ENCODE results near the gene ATG16L1. TPM values are rescaled to one million over a fixed set of nuclear protein-coding genes. Genes with fewer than 3 reads are reported as not detected.

ATG16L1 gene
- total and polyA plus RNA-seq, 5 donors from 2014 or later: 15.2 to 125 (median 20.6) TPM

DNA sequence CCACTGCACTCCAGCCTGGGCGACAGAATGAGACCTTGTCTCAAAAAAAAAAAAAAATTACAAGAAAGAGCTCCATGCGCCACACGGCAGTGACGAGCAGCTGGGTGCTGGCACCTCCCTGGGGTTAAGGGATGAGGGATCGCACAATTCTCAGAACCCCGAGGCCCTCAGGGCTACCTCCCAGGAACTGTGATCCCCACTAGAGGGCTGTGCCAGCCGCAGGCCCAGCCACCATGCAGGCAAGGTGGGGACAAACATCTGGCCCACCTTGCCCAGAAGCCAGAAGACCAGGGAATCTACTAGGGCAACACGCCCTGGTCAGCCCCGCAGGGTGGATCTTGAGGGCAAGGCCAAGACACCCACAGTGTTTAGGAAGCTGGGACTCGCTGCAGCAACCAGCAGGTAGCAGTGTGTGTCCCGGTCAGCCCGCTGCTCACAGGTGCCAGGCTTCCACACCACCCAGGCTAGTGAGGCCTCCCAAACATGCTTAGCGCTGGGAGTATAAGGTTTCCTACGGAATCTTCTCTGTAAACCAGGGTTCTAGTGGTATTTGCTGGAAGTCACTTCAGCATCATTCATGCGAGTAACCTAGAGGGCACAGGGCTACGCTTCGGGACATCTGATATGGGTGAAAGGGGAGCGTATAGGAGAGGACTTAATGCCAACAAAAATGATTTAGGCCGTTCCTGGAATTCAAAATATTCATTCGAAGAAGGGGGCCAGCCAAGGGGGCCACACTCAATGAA, 62.9 kb downstream of the ATG16L1 start:
- ATAC-seq (ENCODE audit: low read depth in 2 of 2) (no peak), DNase-seq (no peak)
- H3K4me3 ChIP-seq (ENCODE audit: low read depth, low read length): no peak overlapping the region
- no peaks in the 10 kb centered on the region for H3K4me1 ChIP-seq (ENCODE audit: control insufficient read depth, insufficient read depth, low read length, poor library complexity, severe bottlenecking)
- Mint-ChIP-seq H3K4me3 (no peak overlapping the region), H3K27ac (no peak overlapping the region), H3K9me3 (peaks cover 0 to 1% (median 0%) of the 10 kb centered on the region in 7 donors), H3K36me3 (peaks cover 4% of the 10 kb centered on the region), H3K4me1 (peaks cover 0 to 9% (median 0%) of the 10 kb centered on the region in 4 donors), H3K27me3 (peaks cover 9% of the 10 kb centered on the region)
- no peaks in the 10 kb centered on the region for H3K36me3 ChIP-seq (ENCODE audit: control insufficient read depth, insufficient read depth, low read length)
- no peak overlapping the region for H3K27ac ChIP-seq (ENCODE audit: insufficient read depth, low read length, poor library complexity, severe bottlenecking)
- H3K9me3 ChIP-seq (ENCODE audit: control insufficient read depth in 2 of 2, low read length in 2 of 2): no peaks in the 10 kb centered on the region
- H3K27me3 ChIP-seq (ENCODE audit: control insufficient read depth, insufficient read depth, low read length): no peaks in the 10 kb centered on the region

DNA sequence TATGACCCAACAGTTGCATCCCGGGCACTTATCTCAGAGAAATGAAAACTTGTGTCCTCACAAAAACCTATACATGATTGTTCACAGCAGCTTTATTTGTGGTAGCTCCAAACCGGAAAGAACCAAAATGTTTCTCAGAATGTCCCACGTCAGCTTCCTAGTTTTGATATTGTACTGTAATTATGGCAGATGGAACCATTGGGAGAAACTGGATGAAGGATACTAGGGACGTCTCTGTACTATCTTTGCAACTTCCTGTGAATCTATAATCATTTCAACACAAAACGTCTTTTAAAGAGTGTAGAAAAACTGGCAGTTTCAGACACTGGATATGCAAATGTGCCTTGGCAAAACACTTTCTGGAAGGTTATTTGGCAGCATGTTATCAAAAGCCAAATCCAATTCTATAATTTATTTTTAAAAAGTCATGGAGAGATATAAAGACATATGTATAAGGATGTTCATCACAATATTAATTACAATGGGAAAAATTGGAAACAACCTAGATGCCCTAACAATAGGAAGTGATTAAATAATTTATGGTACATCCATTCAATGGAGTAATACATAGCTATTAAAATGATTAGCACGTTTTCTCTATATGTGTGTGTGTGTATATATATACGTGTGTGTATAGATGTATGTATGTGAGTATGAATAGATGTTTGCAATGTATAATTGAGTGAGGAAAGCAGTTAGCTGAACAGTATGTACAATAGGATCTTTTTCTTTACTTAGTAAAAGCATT, 65.9 kb downstream of the ATG16L1 start:
- Histone ChIP-seq H3K27me3 (ENCODE audit: control insufficient read depth, insufficient read depth, low read length) (no peaks in the 10 kb centered on the region), H3K4me1 (ENCODE audit: control insufficient read depth, insufficient read depth, low read length, poor library complexity, severe bottlenecking) (no peaks in the 10 kb centered on the region), H3K4me3 (ENCODE audit: low read depth, low read length) (no peak overlapping the region), H3K27ac (ENCODE audit: insufficient read depth, low read length, poor library complexity, severe bottlenecking) (no peak overlapping the region), H3K36me3 (ENCODE audit: control insufficient read depth, insufficient read depth, low read length) (no peaks in the 10 kb centered on the region), H3K9me3 (ENCODE audit: control insufficient read depth in 2 of 2, low read length in 2 of 2) (no peaks in the 10 kb centered on the region)
- Mint-ChIP-seq H3K4me1 (peaks cover 0 to 5% (median 0%) of the 10 kb centered on the region in 4 donors), H3K27me3 (peaks cover 17% of the 10 kb centered on the region), H3K36me3 (no peaks in the 10 kb centered on the region), H3K4me3 (no peak overlapping the region), H3K27ac (no peak overlapping the region), H3K9me3 (peaks cover 0 to 4% (median 0%) of the 10 kb centered on the region in 7 donors)
- ATAC-seq (ENCODE audit: low read depth in 2 of 2): no peak
- DNase-seq: no peak

DNA sequence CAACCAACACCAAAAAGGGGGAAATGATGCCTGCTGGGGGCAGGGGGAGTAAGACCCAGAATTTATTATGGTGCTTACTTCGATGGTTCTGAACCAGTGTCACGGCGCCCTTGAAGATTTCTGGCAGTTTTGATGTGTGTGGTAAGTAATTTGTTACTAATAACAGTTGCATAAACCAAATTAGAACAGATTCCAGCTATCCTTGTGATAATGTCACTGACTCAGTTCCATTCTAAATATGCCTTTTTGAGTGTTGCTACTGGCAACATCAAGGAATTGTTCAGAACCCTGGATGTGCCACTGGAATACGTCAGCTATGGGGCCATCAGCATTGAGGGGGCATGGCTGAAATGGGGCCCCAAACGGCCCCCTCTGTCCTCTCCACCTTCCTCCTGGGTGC, 67.8 kb downstream of the ATG16L1 start:
- peaks cover 0 to 4% (median 0%) of the 10 kb centered on the region in 7 donors for H3K9me3 Mint-ChIP-seq
- H3K36me3 Mint-ChIP-seq: no peaks in the 10 kb centered on the region
- peaks cover 22% of the 10 kb centered on the region for H3K27me3 Mint-ChIP-seq
- H3K4me1 ChIP-seq (ENCODE audit: control insufficient read depth, insufficient read depth, low read length, poor library complexity, severe bottlenecking): no peaks in the 10 kb centered on the region
- no peaks in the 10 kb centered on the region for H3K9me3 ChIP-seq (ENCODE audit: control insufficient read depth in 2 of 2, low read length in 2 of 2)
- H3K27ac ChIP-seq (ENCODE audit: insufficient read depth, low read length, poor library complexity, severe bottlenecking): no peak overlapping the region
- ATAC-seq (ENCODE audit: low read depth in 2 of 2) (no peak), DNase-seq (no peak)
- H3K4me3 Mint-ChIP-seq: no peak overlapping the region
- H3K4me1 Mint-ChIP-seq: peaks cover 0 to 9% (median 2%) of the 10 kb centered on the region in 4 donors
- H3K27ac Mint-ChIP-seq: no peak overlapping the region
- no peaks in the 10 kb centered on the region for H3K27me3 ChIP-seq (ENCODE audit: control insufficient read depth, insufficient read depth, low read length)
- no peak overlapping the region for H3K4me3 ChIP-seq (ENCODE audit: low read depth, low read length)
- H3K36me3 ChIP-seq (ENCODE audit: control insufficient read depth, insufficient read depth, low read length): no peaks in the 10 kb centered on the region

DNA sequence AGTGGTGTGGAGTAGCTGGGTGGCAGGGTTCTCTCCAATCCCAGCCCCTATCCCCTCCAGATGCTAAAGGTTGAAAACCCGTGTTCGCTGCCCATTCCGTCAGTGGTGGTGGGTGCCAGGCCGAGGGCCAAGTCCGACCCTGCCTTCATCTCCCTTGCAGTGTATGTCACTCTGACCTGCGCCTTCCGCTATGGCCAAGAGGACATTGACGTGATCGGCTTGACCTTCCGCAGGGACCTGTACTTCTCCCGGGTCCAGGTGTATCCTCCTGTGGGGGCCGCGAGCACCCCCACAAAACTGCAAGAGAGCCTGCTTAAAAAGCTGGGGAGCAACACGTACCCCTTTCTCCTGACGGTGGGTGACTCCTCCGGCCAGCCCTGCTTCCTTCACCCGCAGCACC, 69.0 kb downstream of the ATG16L1 start:
- Histone ChIP-seq H3K4me3 (ENCODE audit: low read depth, low read length) (no peak overlapping the region), H3K4me1 (ENCODE audit: control insufficient read depth, insufficient read depth, low read length, poor library complexity, severe bottlenecking) (no peaks in the 10 kb centered on the region), H3K27me3 (ENCODE audit: control insufficient read depth, insufficient read depth, low read length) (no peaks in the 10 kb centered on the region), H3K9me3 (ENCODE audit: control insufficient read depth in 2 of 2, low read length in 2 of 2) (no peaks in the 10 kb centered on the region), H3K36me3 (ENCODE audit: control insufficient read depth, insufficient read depth, low read length) (no peaks in the 10 kb centered on the region), H3K27ac (ENCODE audit: insufficient read depth, low read length, poor library complexity, severe bottlenecking) (no peak overlapping the region)
- Mint-ChIP-seq H3K27me3 (peaks cover 22% of the 10 kb centered on the region), H3K9me3 (peaks cover 0 to 4% (median 0%) of the 10 kb centered on the region in 7 donors), H3K27ac (no peak overlapping the region), H3K4me3 (no peak overlapping the region), H3K36me3 (no peaks in the 10 kb centered on the region), H3K4me1 (peaks cover 0 to 9% (median 4%) of the 10 kb centered on the region in 4 donors)
- ATAC-seq (ENCODE audit: low read depth in 2 of 2): no peak
- DNase-seq: no peak

DNA sequence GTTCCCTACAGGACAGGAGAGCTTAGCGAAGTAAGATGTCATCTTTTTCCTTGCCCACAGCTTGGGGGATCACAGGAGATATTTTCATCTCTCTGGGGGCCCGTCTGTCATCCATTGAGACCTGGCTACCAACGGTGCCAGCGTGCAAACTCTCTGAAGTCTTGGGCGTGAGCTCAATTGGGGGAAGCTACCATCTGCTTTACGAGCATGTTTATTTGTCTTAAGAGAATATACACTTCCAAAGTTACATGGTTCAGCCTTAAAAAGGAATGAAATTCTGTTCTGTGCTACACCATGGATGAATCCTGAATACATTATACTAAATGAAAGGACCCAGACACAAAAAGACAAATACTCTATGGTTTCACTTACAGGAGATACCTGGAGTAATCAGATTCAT, 69.7 kb downstream of the ATG16L1 start:
- no peak for ATAC-seq (ENCODE audit: low read depth in 2 of 2)
- no peak for DNase-seq
- Mint-ChIP-seq H3K27ac (peak overlapping the region in 1 of 3 donors; percentile 14), H3K27me3 (peaks cover 22% of the 10 kb centered on the region), H3K4me3 (no peak overlapping the region), H3K9me3 (peaks cover 0 to 4% (median 0%) of the 10 kb centered on the region in 7 donors), H3K4me1 (peaks cover 0 to 9% (median 4%) of the 10 kb centered on the region in 4 donors), H3K36me3 (no peaks in the 10 kb centered on the region)
- H3K4me1 ChIP-seq (ENCODE audit: control insufficient read depth, insufficient read depth, low read length, poor library complexity, severe bottlenecking): no peaks in the 10 kb centered on the region
- no peaks in the 10 kb centered on the region for H3K36me3 ChIP-seq (ENCODE audit: control insufficient read depth, insufficient read depth, low read length)
- H3K27me3 ChIP-seq (ENCODE audit: control insufficient read depth, insufficient read depth, low read length): no peaks in the 10 kb centered on the region
- no peak overlapping the region for H3K4me3 ChIP-seq (ENCODE audit: low read depth, low read length)
- H3K27ac ChIP-seq (ENCODE audit: insufficient read depth, low read length, poor library complexity, severe bottlenecking): no peak overlapping the region
- no peaks in the 10 kb centered on the region for H3K9me3 ChIP-seq (ENCODE audit: control insufficient read depth in 2 of 2, low read length in 2 of 2)

DNA sequence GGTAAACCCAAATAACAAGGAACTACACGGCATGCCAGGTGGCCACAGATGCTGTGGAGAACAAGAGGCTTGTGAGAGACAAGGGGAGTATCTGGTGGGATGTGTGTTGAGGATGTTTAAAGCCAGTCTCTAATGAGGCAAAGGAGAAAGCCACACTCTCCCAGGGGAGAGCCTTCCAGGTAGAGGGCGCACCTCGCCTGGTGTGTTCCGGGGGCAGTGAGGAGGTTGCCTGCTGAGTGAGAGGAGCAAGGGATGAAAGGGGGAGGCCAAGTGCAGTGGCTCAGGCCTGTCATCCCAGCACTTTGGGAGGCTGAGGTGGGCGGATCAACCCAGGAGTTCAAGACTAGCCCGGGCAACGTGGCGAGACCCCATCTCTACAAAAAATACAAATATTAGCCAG, 72.4 kb downstream of the ATG16L1 start:
- no peak overlapping the region for H3K4me3 ChIP-seq (ENCODE audit: low read depth, low read length)
- no peak overlapping the region for H3K27ac ChIP-seq (ENCODE audit: insufficient read depth, low read length, poor library complexity, severe bottlenecking)
- H3K36me3 ChIP-seq (ENCODE audit: control insufficient read depth, insufficient read depth, low read length): no peaks in the 10 kb centered on the region
- ATAC-seq (ENCODE audit: low read depth in 2 of 2): no peak
- H3K27ac Mint-ChIP-seq: peak overlapping the region in 1 of 3 donors; percentile 51
- H3K4me1 ChIP-seq (ENCODE audit: control insufficient read depth, insufficient read depth, low read length, poor library complexity, severe bottlenecking): no peaks in the 10 kb centered on the region
- no peaks in the 10 kb centered on the region for H3K36me3 Mint-ChIP-seq
- no peaks in the 10 kb centered on the region for H3K27me3 ChIP-seq (ENCODE audit: control insufficient read depth, insufficient read depth, low read length)
- H3K27me3 Mint-ChIP-seq: peaks cover 19% of the 10 kb centered on the region
- H3K9me3 ChIP-seq (ENCODE audit: control insufficient read depth in 2 of 2, low read length in 2 of 2): no peaks in the 10 kb centered on the region
- DNase-seq: no peak
- peak overlapping the region in 1 of 4 donors; percentile 42 for H3K4me3 Mint-ChIP-seq
- H3K9me3 Mint-ChIP-seq: peaks cover 0 to 4% (median 0%) of the 10 kb centered on the region in 7 donors
- peaks cover 0 to 9% (median 2%) of the 10 kb centered on the region in 4 donors for H3K4me1 Mint-ChIP-seq

DNA sequence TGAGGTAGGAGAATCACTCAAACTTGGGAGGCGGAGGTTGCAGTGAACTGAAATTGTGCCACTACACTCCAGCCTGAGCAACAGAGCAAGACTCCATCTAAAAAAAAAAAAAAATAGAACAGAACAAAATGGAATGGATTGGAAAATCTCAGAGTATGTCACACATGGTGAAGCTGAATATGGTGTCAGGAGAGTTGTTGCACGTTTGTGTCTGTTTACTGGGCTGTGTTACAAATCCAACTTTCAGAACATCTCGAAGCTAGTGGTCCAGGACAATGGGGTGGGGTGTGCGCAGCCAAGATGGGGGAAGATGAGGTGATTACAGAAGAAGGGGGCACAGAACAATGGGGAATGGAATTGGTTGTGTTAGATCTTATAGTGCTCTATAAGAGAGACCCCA, 73.8 kb downstream of the ATG16L1 start:
- no peaks in the 10 kb centered on the region for H3K27me3 ChIP-seq (ENCODE audit: control insufficient read depth, insufficient read depth, low read length)
- H3K36me3 ChIP-seq (ENCODE audit: control insufficient read depth, insufficient read depth, low read length): no peaks in the 10 kb centered on the region
- no peak overlapping the region for H3K4me3 ChIP-seq (ENCODE audit: low read depth, low read length)
- ATAC-seq (ENCODE audit: low read depth in 2 of 2): no peak
- no peaks in the 10 kb centered on the region for H3K9me3 ChIP-seq (ENCODE audit: control insufficient read depth in 2 of 2, low read length in 2 of 2)
- H3K4me3 Mint-ChIP-seq: no peak overlapping the region
- peaks cover 2% of the 10 kb centered on the region for H3K4me1 ChIP-seq (ENCODE audit: control insufficient read depth, insufficient read depth, low read length, poor library complexity, severe bottlenecking)
- peaks cover 0 to 1% (median 0%) of the 10 kb centered on the region in 7 donors for H3K9me3 Mint-ChIP-seq
- no peak overlapping the region for H3K27ac Mint-ChIP-seq
- H3K4me1 Mint-ChIP-seq: peaks cover 0 to 16% (median 6%) of the 10 kb centered on the region in 4 donors
- DNase-seq: no peak
- no peaks in the 10 kb centered on the region for H3K36me3 Mint-ChIP-seq
- no peak overlapping the region for H3K27ac ChIP-seq (ENCODE audit: insufficient read depth, low read length, poor library complexity, severe bottlenecking)
- H3K27me3 Mint-ChIP-seq: peaks cover 24% of the 10 kb centered on the region

All from CD4-positive, CD25-positive, alpha-beta regulatory T cell (primary cell).